Spleen (tissue), 7 donors: ENCODE results near the gene CARD19.

Experiments used
- CTCF ChIP-seq, 11 experiments: fragments of 200-600 bp in 7 of 11; fragments of 450-650 bp in 4 of 11; sonication (generic) in 4 of 11; IDR thresholded peaks in 8 of 11; conservative IDR thresholded peaks in 3 of 11; 1 replicate in 7 of 11; 2 replicates in 4 of 11; pipeline versions ENCODE4 v1.4.0 to v1.8.0; 2016 to 2021; ENCODE audit warnings: antibody characterized with exemption in 11 of 11, inconsistent platforms in 4 of 11, mild to moderate bottlenecking in 1 of 11
- POLR2A ChIP-seq, 3 donors: fragments of 450-650 bp; IDR thresholded peaks; one replicate each; pipeline ENCODE4 v1.5.1; 2017; ENCODE audit warnings: antibody characterized with exemption in 3 of 3, mild to moderate bottlenecking in 1 of 3
- donor health status: DM: no; HTN: no; CAD: no; lungs with moderate emphysema.
- donor health status: DM: no; HTN: no; CAD: no.
- donor health status: DM: no; HTN: no; CAD: no.

GRCh38 chr9:93050231-93050630 is 45.8 kb upstream of the CARD19 start:
- TF ChIP-seq POLR2A (IDR thresholded peaks at IDR 0.05) (no peak), CTCF (IDR thresholded peaks at IDR 0.05 in 8 of 11, conservative IDR thresholded peaks at IDR 0.05 in 3 of 11) (no peak)
